Upper lobe of right lung (tissue), 1 donor: Measurements from ENCODE around the gene HDGF. TPM values are rescaled to one million over a fixed set of nuclear protein-coding genes. Genes with fewer than 3 reads are reported as not detected.
A peak's percentile ranks its signal among the peaks of the same experiment; 100 is the strongest.

Source experiments
- ATAC-seq: fragments of 200-7000 bp; cut with Tn5 transposase; one replicate; pipeline ENCODE4 v1.9.1; 2020; ENCODE audit warnings: mild to moderate bottlenecking, moderate library complexity
- DNase-seq: peaks from one replicate; pipeline ENCODE4 v3.0.0-alpha.2; 2020
- H3K27ac ChIP-seq: fragments of 200-600 bp; one replicate; pipeline ENCODE4 v1.8.0; 2022
- H3K27me3 ChIP-seq: fragments of 200-600 bp; one replicate; pipeline ENCODE4 v1.8.0; 2022; ENCODE audit warnings: mild to moderate bottlenecking
- H3K36me3 ChIP-seq: fragments of 200-600 bp; one replicate; pipeline ENCODE4 v1.8.0; 2022
- H3K4me1 ChIP-seq: fragments of 200-600 bp; one replicate; pipeline ENCODE4 v1.8.0; 2022
- H3K4me3 ChIP-seq: fragments of 200-600 bp; one replicate; pipeline ENCODE4 v1.8.0; 2022; ENCODE audit warnings: mild to moderate bottlenecking
- H3K9me3 ChIP-seq: fragments of 200-600 bp; one replicate; pipeline ENCODE4 v1.8.0; 2022
- intact Hi-C: fragments of 100-400 bp; cut with DNase I; formaldehyde crosslinking; loops from one replicate; pipeline ENCODE4 v1.11.0; 2022
- total RNA-seq: library from RNA; stranded (reverse); fragmentation: NEBNext Ultra II Directional; extraction: Animal tissue kit (Norgen Biotek cat#: 25700); gene quantifications from one replicate; pipeline ENCODE4 v1.2.1, GENCODE V29; 2021
- TF ChIP-seq, protein P1 (sequence below): fragments of 200-600 bp; IDR thresholded peaks from one replicate; pipeline ENCODE4 v1.8.0; 2022; ENCODE audit warnings: antibody characterized with exemption
- donor health status: DM: no; HTN: yes; CAD: no; lungs with severe emphysema.

Gene HDGF
- total RNA-seq, 1 donor from 2014 or later: 144 TPM

DNA sequence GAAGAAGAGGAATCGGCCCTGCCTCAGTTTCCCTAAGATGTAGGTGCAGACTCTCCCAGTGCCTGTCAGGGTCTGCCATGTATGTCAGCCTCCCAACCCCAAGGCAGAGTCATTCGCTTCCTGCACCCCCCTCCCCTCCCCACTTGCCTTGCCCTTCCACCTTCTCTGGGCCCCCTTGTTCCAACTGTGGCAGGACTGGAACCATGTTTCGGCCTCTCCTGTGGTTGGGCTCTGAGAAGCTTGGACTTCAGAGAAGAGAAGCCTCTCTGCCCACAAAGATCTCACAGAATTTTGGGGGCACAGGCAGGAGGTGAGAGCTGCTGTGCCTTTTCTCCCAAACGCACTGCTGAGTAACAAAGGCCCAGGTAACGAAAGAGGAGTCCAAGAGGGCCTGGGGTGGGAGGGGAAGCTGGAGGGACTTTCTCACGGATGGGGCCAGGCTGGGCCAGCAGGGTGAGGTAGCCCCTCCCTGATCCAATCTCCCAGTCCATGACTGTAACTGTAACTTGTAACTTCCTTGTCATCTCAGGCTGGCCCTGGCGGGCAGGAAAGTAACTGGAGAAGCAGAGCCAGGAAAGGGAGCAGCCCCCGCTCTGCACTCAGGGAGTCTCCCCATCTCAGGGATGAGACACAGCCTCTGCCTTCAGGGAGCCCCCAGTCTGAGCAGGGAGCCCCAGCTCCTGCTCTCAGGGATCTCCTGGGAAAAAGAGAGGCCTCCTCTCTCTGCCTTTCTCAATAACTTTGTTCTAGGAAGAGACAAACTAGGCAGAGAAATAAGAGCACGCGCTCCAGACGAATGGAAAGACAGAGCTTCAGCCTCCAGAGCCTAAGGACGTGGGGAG is 57.4 kb downstream of the HDGF start:
- Histone ChIP-seq H3K27ac (no peak overlapping the region), H3K4me1 (peaks cover 10% of the 10 kb centered on the region), H3K27me3 (peaks cover 29% of the 10 kb centered on the region), H3K4me3 (no peak overlapping the region), H3K9me3 (no peaks in the 10 kb centered on the region), H3K36me3 (no peaks in the 10 kb centered on the region)
- ATAC-seq: no peak
- intact Hi-C loops: loop anchor here (5.0 kb wide), 1 partner anchor 33 kb away; the partner anchor contains the start of genes ISG20L2 and METTL25B
- DNase-seq: no peak
- TF ChIP-seq, protein P1, sequence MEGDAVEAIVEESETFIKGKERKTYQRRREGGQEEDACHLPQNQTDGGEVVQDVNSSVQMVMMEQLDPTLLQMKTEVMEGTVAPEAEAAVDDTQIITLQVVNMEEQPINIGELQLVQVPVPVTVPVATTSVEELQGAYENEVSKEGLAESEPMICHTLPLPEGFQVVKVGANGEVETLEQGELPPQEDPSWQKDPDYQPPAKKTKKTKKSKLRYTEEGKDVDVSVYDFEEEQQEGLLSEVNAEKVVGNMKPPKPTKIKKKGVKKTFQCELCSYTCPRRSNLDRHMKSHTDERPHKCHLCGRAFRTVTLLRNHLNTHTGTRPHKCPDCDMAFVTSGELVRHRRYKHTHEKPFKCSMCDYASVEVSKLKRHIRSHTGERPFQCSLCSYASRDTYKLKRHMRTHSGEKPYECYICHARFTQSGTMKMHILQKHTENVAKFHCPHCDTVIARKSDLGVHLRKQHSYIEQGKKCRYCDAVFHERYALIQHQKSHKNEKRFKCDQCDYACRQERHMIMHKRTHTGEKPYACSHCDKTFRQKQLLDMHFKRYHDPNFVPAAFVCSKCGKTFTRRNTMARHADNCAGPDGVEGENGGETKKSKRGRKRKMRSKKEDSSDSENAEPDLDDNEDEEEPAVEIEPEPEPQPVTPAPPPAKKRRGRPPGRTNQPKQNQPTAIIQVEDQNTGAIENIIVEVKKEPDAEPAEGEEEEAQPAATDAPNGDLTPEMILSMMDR: no peak

DNA sequence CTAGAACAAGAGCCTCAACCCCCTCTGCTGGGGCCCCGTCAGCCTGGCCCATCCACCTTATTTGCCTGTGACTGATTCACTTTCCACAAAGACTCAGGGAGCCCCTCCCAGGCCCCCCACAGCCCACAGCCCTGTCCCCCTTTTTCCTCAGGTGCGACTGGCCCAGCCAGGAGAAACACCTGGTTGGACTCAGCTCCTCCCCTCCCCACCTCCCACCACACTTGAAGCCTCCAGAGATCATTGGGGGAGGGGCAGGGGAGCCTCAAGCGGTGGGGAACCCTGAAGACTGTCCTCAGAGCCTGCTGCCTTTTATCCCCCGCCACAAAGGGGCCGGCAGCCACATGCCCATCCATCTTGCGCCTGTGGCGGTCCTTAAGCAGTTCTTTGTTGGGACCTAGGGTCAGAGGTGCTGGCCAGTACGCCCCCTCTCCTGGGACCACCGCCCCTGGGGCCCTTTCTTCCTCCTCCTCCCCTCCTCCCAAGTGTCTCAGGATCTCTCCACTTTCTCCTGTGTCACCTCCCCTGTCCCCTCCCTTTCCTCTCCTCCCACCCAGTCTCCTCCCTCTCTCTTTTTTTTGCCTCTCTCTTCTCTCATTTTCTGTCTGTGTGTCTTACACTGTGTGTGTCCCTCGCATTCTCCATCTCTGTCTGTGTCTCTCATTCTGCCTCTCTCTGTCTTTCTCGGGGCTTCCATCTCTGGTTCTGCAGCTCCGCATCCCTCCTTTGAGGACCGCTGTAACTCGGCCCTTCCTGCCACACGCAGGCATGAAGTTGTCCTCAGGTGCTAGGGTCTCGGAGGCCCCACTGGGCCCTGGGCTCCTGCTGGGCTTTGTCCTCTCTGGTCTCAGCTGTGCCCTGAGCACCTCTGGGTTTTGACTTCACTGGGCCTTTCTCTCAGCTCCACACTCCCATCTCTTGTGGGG is 58.3 kb downstream of the HDGF start:
- intact Hi-C loops: loop anchor here (5.0 kb wide), 1 partner anchor 34 kb away; the partner anchor contains the start of genes ISG20L2 and METTL25B
- ATAC-seq: peak; percentile 62
- TF ChIP-seq, protein P1: no peak
- H3K4me1 ChIP-seq: peaks cover 10% of the 10 kb centered on the region
- no peak for DNase-seq
- no peak overlapping the region for H3K27ac ChIP-seq
- H3K9me3 ChIP-seq: no peaks in the 10 kb centered on the region
- peaks cover 34% of the 10 kb centered on the region for H3K27me3 ChIP-seq
- no peak overlapping the region for H3K4me3 ChIP-seq
- no peaks in the 10 kb centered on the region for H3K36me3 ChIP-seq

DNA sequence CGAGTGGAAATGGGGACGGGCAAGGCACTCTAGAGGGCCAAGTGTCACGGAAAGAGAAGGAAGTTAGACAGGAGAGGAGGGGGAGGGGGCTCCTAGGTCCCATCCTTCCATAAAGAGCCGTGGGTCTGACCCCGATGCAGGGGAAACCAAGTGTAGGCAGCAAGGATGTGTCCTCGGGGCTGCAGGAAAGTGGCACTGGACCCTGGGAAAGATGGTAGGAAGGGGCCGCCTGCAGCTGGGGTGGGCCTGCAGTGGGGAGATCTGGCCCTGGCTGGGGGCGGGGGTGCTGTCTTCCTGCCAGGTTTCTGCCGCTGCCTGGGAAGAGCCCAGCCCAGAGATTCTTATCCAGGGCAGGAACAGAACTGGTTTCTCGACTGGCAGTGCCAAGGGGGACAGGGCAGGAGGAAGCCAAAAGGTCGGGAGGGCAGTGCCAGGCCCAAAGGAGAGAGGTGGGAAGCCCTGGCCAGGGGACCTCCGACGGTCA is 59.0 kb downstream of the HDGF start:
- H3K27ac ChIP-seq: no peak overlapping the region
- intact Hi-C loops: loop anchor here (5.0 kb wide), 1 partner anchor 35 kb away; the partner anchor contains the start of genes ISG20L2 and METTL25B

More for the DNA sequence above, 59.0 kb downstream of the HDGF start:
- peaks cover 10% of the 10 kb centered on the region for H3K4me1 ChIP-seq
- TF ChIP-seq, protein P1: no peak
- no peaks in the 10 kb centered on the region for H3K9me3 ChIP-seq
- ATAC-seq (peak; percentile 10), DNase-seq (no peak)
- H3K36me3 ChIP-seq: no peaks in the 10 kb centered on the region
- H3K27me3 ChIP-seq: peaks cover 37% of the 10 kb centered on the region
- no peak overlapping the region for H3K4me3 ChIP-seq

Other genes with a start within 250 kb of the HDGF start
- gene IQGAP3, start 179.1 kb downstream of the HDGF start, total RNA-seq: 1.3 TPM
- not detected for gene TTC24, start 172.0 kb downstream of the HDGF start, total RNA-seq
- 69.2 TPM for gene NAXE, start 159.9 kb downstream of the HDGF start, total RNA-seq
- 22.4 TPM for gene GPATCH4, start 150.2 kb downstream of the HDGF start, total RNA-seq
- gene HAPLN2, start 132.3 kb downstream of the HDGF start, total RNA-seq: 0.78 TPM
- not detected for gene BCAN, start 109.6 kb downstream of the HDGF start, total RNA-seq
- 54.7 TPM for gene NES, start 74.3 kb downstream of the HDGF start, total RNA-seq
- 1.4 TPM for gene CRABP2, start 46.1 kb downstream of the HDGF start, total RNA-seq
- 42.4 TPM for gene METTL25B, start 23.2 kb downstream of the HDGF start, total RNA-seq
- 28.3 TPM for gene ISG20L2, start 22.9 kb downstream of the HDGF start, total RNA-seq
- gene MRPL24, start 10.6 kb downstream of the HDGF start, total RNA-seq: 41.8 TPM
- 48.5 TPM for gene PRCC, start 15.9 kb upstream of the HDGF start, total RNA-seq
- gene SH2D2A, start 65.2 kb upstream of the HDGF start, total RNA-seq: 3.8 TPM
- not detected for gene INSRR, start 107.4 kb upstream of the HDGF start, total RNA-seq
- 1.2 TPM for gene NTRK1, start 109.2 kb upstream of the HDGF start, total RNA-seq
- gene PEAR1, start 142.0 kb upstream of the HDGF start, total RNA-seq: 17.9 TPM
- gene LRRC71, start 169.0 kb upstream of the HDGF start, total RNA-seq: 0.26 TPM